Ovary (tissue), 9 donors: ENCODE results near the gene EPN1. TPM values are rescaled to one million over a fixed set of nuclear protein-coding genes. Genes with fewer than 3 reads are reported as not detected.

ENCODE experiments used
- DNase-seq, 5 donors: peaks; one replicate each; pipeline ENCODE4 v3.0.0-alpha.2; 2019 to 2020
- H3K27ac ChIP-seq, 2 donors: fragments of 200-600 bp; one replicate each; pipeline versions ENCODE4 v1.5.1 to v1.8.0; 2019 to 2022
- H3K27me3 ChIP-seq: fragments of 200-600 bp; one replicate; pipeline ENCODE4 v1.8.0; 2022
- H3K36me3 ChIP-seq: fragments of 200-600 bp; sonication (generic); one replicate; pipeline ENCODE4 v1.5.1; 2019
- H3K4me1 ChIP-seq: one replicate; pipeline ENCODE4 v1.8.1; 2013; ENCODE audit warnings: mild to moderate bottlenecking, moderate library complexity; ENCODE audit not compliant: insufficient read depth
- H3K4me3 ChIP-seq: fragments of 200-600 bp; sonication (generic); one replicate; pipeline ENCODE4 v1.5.1; 2017
- H3K9me3 ChIP-seq, 2 donors: fragments of 200-600 bp in 1 of 2; sonication (generic) in 1 of 2; one replicate each; pipeline versions ENCODE4 v1.5.1 to v1.8.1; 2013 to 2019; ENCODE audit warnings: mild to moderate bottlenecking in 1 of 2, moderate library complexity in 1 of 2
- CTCF ChIP-seq, 3 donors: fragments of 450-650 bp in 2 of 3; fragments of 200-600 bp in 1 of 3; IDR thresholded peaks; one replicate each; pipeline versions ENCODE4 v1.5.1 to v1.8.0; 2016 to 2022; ENCODE audit warnings: antibody characterized with exemption in 3 of 3, mild to moderate bottlenecking in 1 of 3
- EP300 ChIP-seq: sonication (generic); formaldehyde crosslinking; IDR thresholded peaks from one replicate; pipeline ENCODE4 v1.6.1; 2017; ENCODE audit warnings: antibody characterized with exemption
- POLR2A ChIP-seq: fragments of 450-650 bp; IDR thresholded peaks from one replicate; pipeline ENCODE4 v1.6.1; 2017; ENCODE audit warnings: antibody characterized with exemption, mild to moderate bottlenecking, moderate library complexity
- whole genome bisulfite sequencing, 3 donors: extraction: QIAGEN DNeasy Blood & Tissue Kit in 1 of 3; methylation state at CpG; one replicate each; pipeline versions ENCODE4 v1.1.5 to v1.1.7; 2013 to 2017; 5-methylcytosine and 5-hydroxymethylcytosine counted together
- intact Hi-C, 4 donors: fragments of 100-400 bp; cut with DNase I; formaldehyde crosslinking; loops; one replicate each; pipeline versions ENCODE4 v1.11.0 to v1.15.1; 2022 to 2023
- polyA plus RNA-seq, 2 donors: library from polyadenylated mRNA; stranded (reverse); fragments of 200-250 nt in 1 of 2; fragments of 350-450 nt in 1 of 2; fragmentation: Illumina TruSeq in 1 of 2; extraction: RNeasy Lipid Tissue Mini Kit (QIAGEN cat#74804) in 1 of 2; gene quantifications; one replicate each; pipeline ENCODE4 v1.2.3, GENCODE V29; 2013 to 2014
- total RNA-seq, 7 donors: library from RNA; depleted of rRNA in 2 of 7; stranded (reverse); fragments of >200 nt in 2 of 7; fragmentation: NEBNext Ultra II Directional in 3 of 7; extraction: Animal tissue kit (Norgen Biotek cat#: 25700) in 3 of 7; gene quantifications; one replicate each; pipeline versions ENCODE4 v1.1.0 to v1.2.4, GENCODE V29; 2016 to 2023
- donor health status: DM: no; HTN: no; CAD: no; lungs with moderate emphysema.
- donor health status: DM: no; HTN: no; CAD: no.
- donor health status: Bipolar disorder and iron deficiency.
- donor health status: DM: yes; HTN: yes; CAD: no.
- donor health status: DM: no; HTN: no; CAD: no.
- donor health status: DM: yes; HTN: yes; CAD: no.

The EPN1 gene
- total and polyA plus RNA-seq, 9 donors: 11.0 to 187 (median 116) TPM

- H3K4me1 ChIP-seq: no peaks in the 10 kb centered on the region
- TF ChIP-seq POLR2A (no peak), CTCF (IDR thresholded peaks at IDR 0.05) (no peak), EP300 (no peak)
- H3K27ac ChIP-seq: no peak overlapping the region
- 86 to 87% (median 87%) methylated on average over 31 of the region's 31 CpGs for WGBS, 3 donors
- H3K9me3 ChIP-seq: no peaks in the 10 kb centered on the region
- intact Hi-C loops: no loop called here
- H3K4me3 ChIP-seq: no peak overlapping the region
- DNase-seq: peak in 2 of 5 donors; percentile 15 to 31
- no peaks in the 10 kb centered on the region for H3K27me3 ChIP-seq
- H3K36me3 ChIP-seq: no peaks in the 10 kb centered on the region
Observed at GRCh38 chr19:55691561-55692481, 16.8 kb downstream of the EPN1 start.

- Histone ChIP-seq H3K27me3 (no peaks in the 10 kb centered on the region), H3K4me1 (no peaks in the 10 kb centered on the region), H3K36me3 (no peaks in the 10 kb centered on the region), H3K4me3 (no peak overlapping the region), H3K9me3 (no peaks in the 10 kb centered on the region), H3K27ac (no peak overlapping the region)
- TF ChIP-seq CTCF (IDR thresholded peaks at IDR 0.05): no peak
- no peak for TF ChIP-seq EP300
- TF ChIP-seq POLR2A: no peak
- peak in 2 of 5 donors; percentile 25 to 31 for DNase-seq
- 85 to 91% (median 88%) methylated on average over 19 of the region's 19 CpGs for WGBS, 3 donors
- intact Hi-C loops: no loop called here
Observed at GRCh38 chr19:55692681-55693081, 17.7 kb downstream of the EPN1 start.

GRCh38 chr19:55693336-55693974, 18.4 kb downstream of the EPN1 start:
- H3K36me3 ChIP-seq: no peaks in the 10 kb centered on the region
- TF ChIP-seq POLR2A: no peak

GRCh38 chr19:55694241-55694655, 19.2 kb downstream of the EPN1 start:
- no peaks in the 10 kb centered on the region for H3K27me3 ChIP-seq
- 78 to 85% (median 85%) methylated on average over 15 of the region's 15 CpGs for WGBS, 3 donors
- intact Hi-C loops: no loop called here
- no peaks in the 10 kb centered on the region for H3K36me3 ChIP-seq
- TF ChIP-seq POLR2A (no peak), CTCF (IDR thresholded peaks at IDR 0.05) (no peak), EP300 (no peak)
- H3K9me3 ChIP-seq: no peaks in the 10 kb centered on the region
- peak in 1 of 5 donors; percentile 24 for DNase-seq
- H3K27ac ChIP-seq: no peak overlapping the region
- no peak overlapping the region for H3K4me3 ChIP-seq
- H3K4me1 ChIP-seq: no peaks in the 10 kb centered on the region

More at GRCh38 chr19:55693336-55693974, 18.4 kb downstream of the EPN1 start:
- 93% methylated on average over 20 of the region's 20 CpGs for WGBS, 3 donors
- H3K27me3 ChIP-seq: no peaks in the 10 kb centered on the region
- H3K27ac ChIP-seq: no peak overlapping the region
- peak in 1 of 5 donors; percentile 36 for DNase-seq
- intact Hi-C loops: no loop called here
- H3K4me1 ChIP-seq: no peaks in the 10 kb centered on the region
- H3K9me3 ChIP-seq: no peaks in the 10 kb centered on the region
- H3K4me3 ChIP-seq: no peak overlapping the region
